Measurements from ENCODE around the gene ARVCF.

GRCh38 chr22:20054485-20054884, 37.9 kb upstream of the ARVCF start:
- no peak for TF ChIP-seq PAX5 (IDR thresholded peaks at IDR 0.05; ENCODE audit: insufficient read depth, low read length, severe bottlenecking)
- no peak for TF ChIP-seq POLR2AphosphoS5 (IDR thresholded peaks at IDR 0.05; ENCODE audit: low read depth, low read length)
- no peak for TF ChIP-seq TAF1 (IDR thresholded peaks at IDR 0.05; ENCODE audit: low read depth, low read length)
- TF ChIP-seq POLR2A (IDR thresholded peaks at IDR 0.05; ENCODE audit: low read depth, low read length), result no peak
- TF ChIP-seq POU2F2 (IDR thresholded peaks at IDR 0.05; ENCODE audit: low read depth, low read length), result no peak
